Neuronal stem cell (in vitro differentiated cells): ENCODE results near the gene NDRG2.
A peak's percentile ranks its signal among the peaks of the same experiment; 100 is the strongest.

Experiments
- DNase-seq: peaks from one replicate; pipeline ENCODE4 v3.0.0-alpha.2; 2013; ENCODE audit warnings: low spot score
- H2AFZ ChIP-seq: one replicate; pipeline ENCODE4 v1.6.1; 2013; ENCODE audit warnings: mild to moderate bottlenecking, low read length, inconsistent platforms
- H2AK5ac ChIP-seq: 2 replicates; pipeline ENCODE4 v1.6.1; 2013; ENCODE audit warnings: low read depth, mild to moderate bottlenecking, inconsistent platforms, low read length, moderate library complexity, mixed read lengths
- H2BK120ac ChIP-seq: 2 replicates; pipeline ENCODE4 v1.6.1; 2013; ENCODE audit warnings: low read depth, mild to moderate bottlenecking, inconsistent platforms, low read length, moderate library complexity, mixed read lengths
- H2BK12ac ChIP-seq: one replicate; pipeline ENCODE4 v1.6.1; 2013; ENCODE audit warnings: low read length, inconsistent platforms
- H2BK15ac ChIP-seq: 2 replicates; pipeline ENCODE4 v1.6.1; 2013; ENCODE audit warnings: mild to moderate bottlenecking, low read length, inconsistent platforms, mixed read lengths
- H2BK5ac ChIP-seq: one replicate; pipeline ENCODE4 v1.6.1; 2013; ENCODE audit warnings: inconsistent platforms, mild to moderate bottlenecking, low read length, moderate library complexity
- H3K14ac ChIP-seq: one replicate; pipeline ENCODE4 v1.6.1; 2013; ENCODE audit warnings: low read length, inconsistent platforms
- H3K18ac ChIP-seq: 2 replicates; pipeline ENCODE4 v1.6.1; 2013; ENCODE audit warnings: low read length, inconsistent platforms
- H3K23ac ChIP-seq: 2 replicates; pipeline ENCODE4 v1.6.1; 2013; ENCODE audit warnings: low read depth, mild to moderate bottlenecking, mixed read lengths, low read length, inconsistent platforms; ENCODE audit not compliant: poor library complexity
- H3K27ac ChIP-seq: replicated peaks from 3 replicates; pipeline ENCODE4 v1.5.1; 2013; ENCODE audit warnings: low read length, inconsistent platforms
- H3K27me3 ChIP-seq, 3 experiments: 2 replicates each; pipeline ENCODE4 v1.6.1; 2013; ENCODE audit warnings: low read length in 3 of 3, mild to moderate bottlenecking in 2 of 3, inconsistent platforms in 1 of 3, low read depth in 1 of 3, mixed read lengths in 1 of 3, moderate library complexity in 1 of 3; ENCODE audit not compliant: control insufficient read depth in 3 of 3, insufficient read depth in 3 of 3
- H3K36me3 ChIP-seq, 2 donors: replicated peaks in 1 of 2; 2 replicates each; pipeline ENCODE4 v1.6.1; 2013; ENCODE audit warnings: low read length in 2 of 2; ENCODE audit not compliant: control insufficient read depth in 2 of 2, insufficient read depth in 2 of 2
- H3K4ac ChIP-seq: 2 replicates; pipeline ENCODE4 v1.6.1; 2013; ENCODE audit warnings: inconsistent platforms, mild to moderate bottlenecking, low read length, moderate library complexity
- H3K4me1 ChIP-seq, 2 donors: 1 replicate in 1 of 2; 2 replicates in 1 of 2; pipeline ENCODE4 v1.6.1; 2013; ENCODE audit warnings: low read length in 2 of 2, low read depth in 1 of 2; ENCODE audit not compliant: control insufficient read depth in 2 of 2, insufficient read depth in 1 of 2
- H3K4me2 ChIP-seq: one replicate; pipeline ENCODE4 v1.6.1; 2013; ENCODE audit warnings: mild to moderate bottlenecking, low read length, inconsistent platforms; ENCODE audit not compliant: insufficient read depth, poor library complexity, severe bottlenecking
- H3K4me3 ChIP-seq, 2 donors: 2 replicates each; pipeline ENCODE4 v1.5.1; 2013; ENCODE audit warnings: low read length in 2 of 2, mild to moderate bottlenecking in 2 of 2, inconsistent platforms in 1 of 2, moderate library complexity in 1 of 2
- H3K79me1 ChIP-seq: one replicate; pipeline ENCODE4 v1.6.1; 2013; ENCODE audit warnings: low read depth, mild to moderate bottlenecking, inconsistent platforms, low read length, moderate library complexity
- H3K9ac ChIP-seq: one replicate; pipeline ENCODE4 v1.6.1; 2013; ENCODE audit warnings: mild to moderate bottlenecking, low read depth, low read length, inconsistent platforms; ENCODE audit not compliant: poor library complexity
- H3K9me3 ChIP-seq, 2 donors: replicated peaks in 1 of 2; 2 replicates each; pipeline versions ENCODE3 to v1.6.1; 2013; ENCODE audit warnings: low read length in 2 of 2, mild to moderate bottlenecking in 2 of 2, inconsistent platforms in 1 of 2, low read depth in 1 of 2, mixed read lengths in 1 of 2, moderate library complexity in 1 of 2; ENCODE audit not compliant: control insufficient read depth in 2 of 2, insufficient read depth in 1 of 2
- H4K8ac ChIP-seq: one replicate; pipeline ENCODE4 v1.6.1; 2013; ENCODE audit warnings: low read depth, mild to moderate bottlenecking, inconsistent platforms, low read length, moderate library complexity
- H4K91ac ChIP-seq: one replicate; pipeline ENCODE4 v1.6.1; 2013; ENCODE audit warnings: low read length, low read depth, mild to moderate bottlenecking, inconsistent platforms; ENCODE audit not compliant: poor library complexity
- WGBS, 2 donors: extraction: QIAGEN DNeasy Blood & Tissue Kit; methylation state at CpG; one replicate each; pipeline ENCODE4 v1.1.7; 2013; ENCODE audit warnings: missing lambda C conversion rate in 2 of 2, mixed read lengths in 1 of 2; ENCODE audit not compliant: insufficient read length in 2 of 2, insufficient replicate concordance in 1 of 2; ENCODE audit errors: extremely low coverage in 2 of 2; 5-methylcytosine and 5-hydroxymethylcytosine counted together

The NDRG2 gene

GRCh38 chr14:21071225-21072030, 46.6 kb upstream of the NDRG2 start:
- H3K4me2 ChIP-seq, result peak overlapping the region; percentile 84
- peak overlapping the region; percentile 99 for H2BK5ac ChIP-seq
- H3K18ac ChIP-seq, result peak overlapping the region; percentile 99
- H3K79me1 ChIP-seq, result peaks cover 7% of the 10 kb centered on the region
- peak overlapping the region; percentile 94 for H3K27ac ChIP-seq
- peaks cover 9 to 14% of the 10 kb centered on the region in 2 donors for H3K4me1 ChIP-seq
- H3K9me3 ChIP-seq, result no peaks in the 10 kb centered on the region
- H2BK12ac ChIP-seq, result peak overlapping the region; percentile 27
- peak overlapping the region; percentile 10 for H3K14ac ChIP-seq
- peak overlapping the region; percentile 95 for H3K9ac ChIP-seq
- H2BK15ac ChIP-seq, result peak overlapping the region; percentile 90
- H4K91ac ChIP-seq, result peak overlapping the region; percentile 93
- peak overlapping the region; percentile 93 for H2AK5ac ChIP-seq
- peaks cover 31 to 43% of the 10 kb centered on the region in 2 donors for H3K36me3 ChIP-seq
- H3K27me3 ChIP-seq, result no peaks in the 10 kb centered on the region
- H3K4ac ChIP-seq, result peak overlapping the region; percentile 4
- H3K23ac ChIP-seq, result peak overlapping the region; percentile 50
- peak overlapping the region; percentile 72 for H2AFZ ChIP-seq
- peak; percentile 74 for DNase-seq
- H2BK120ac ChIP-seq, result peak overlapping the region; percentile 95
- H3K4me3 ChIP-seq, result peak overlapping the region; percentile 59 to 85
- no CpG with 5 or more reads among the region's 37 CpGs for WGBS, 2 donors
- no peak overlapping the region for H4K8ac ChIP-seq

- Histone ChIP-seq H3K14ac (peak overlapping the region; percentile 10), H3K4ac (peak overlapping the region; percentile 4), H4K91ac (peak overlapping the region; percentile 93), H3K4me1 (peaks cover 9 to 14% of the 10 kb centered on the region in 2 donors), H3K27ac (peak overlapping the region; percentile 94), H3K4me2 (peak overlapping the region; percentile 84), H3K23ac (peak overlapping the region; percentile 50), H2AK5ac (peak overlapping the region; percentile 93), H3K18ac (peak overlapping the region; percentile 99), H2BK15ac (peak overlapping the region; percentile 90), H3K79me1 (peaks cover 7% of the 10 kb centered on the region), H2AFZ (peak overlapping the region; percentile 72), H2BK12ac (peak overlapping the region; percentile 27), H3K9me3 (no peaks in the 10 kb centered on the region), H4K8ac (no peak overlapping the region), H2BK120ac (peak overlapping the region; percentile 95), H2BK5ac (peak overlapping the region; percentile 99), H3K4me3 (peak overlapping the region; percentile 59 to 85), H3K27me3 (no peaks in the 10 kb centered on the region), H3K9ac (peak overlapping the region; percentile 95), H3K36me3 (peaks cover 24 to 36% of the 10 kb centered on the region in 2 donors)
- DNase-seq, result peak; percentile 84
- no CpG with 5 or more reads among the region's 23 CpGs for WGBS, 2 donors
These were observed 45.9 kb upstream of the NDRG2 start for GRCh38 chr14:21070610-21071224.

GRCh38 chr14:21070083-21070609, 45.3 kb upstream of the NDRG2 start, which contains the start of gene ARHGEF40:
Gene ARHGEF40, plus strand, starts transcription at chr14:21070304. Its CDS starts 93 bp downstream, at chr14:21070397.
- H3K4me3 ChIP-seq, result peak within 1 kb of the TSS; percentile 59 to 90
- peak within 1 kb of the TSS; percentile 95 for H2BK120ac ChIP-seq
- H3K4me2 ChIP-seq, result peak within 1 kb of the TSS; percentile 84
- peak within 1 kb of the TSS; percentile 67 for H2BK12ac ChIP-seq
- H3K18ac ChIP-seq, result peak within 1 kb of the TSS; percentile 99
- peak within 1 kb of the TSS; percentile 93 for H2AK5ac ChIP-seq
- H3K14ac ChIP-seq, result peak within 1 kb of the TSS; percentile 10
- H4K91ac ChIP-seq, result peak within 1 kb of the TSS; percentile 93
- H2AFZ ChIP-seq, result peak within 1 kb of the TSS; percentile 81
- DNase-seq, result no peak
- peak within 1 kb of the TSS; percentile 99 for H2BK5ac ChIP-seq
- peak within 1 kb of the TSS; percentile 94 for H3K27ac ChIP-seq
- peak within 1 kb of the TSS; percentile 50 for H3K23ac ChIP-seq
- WGBS, 2 donors, result no CpG with 5 or more reads among the region's 63 CpGs
- H3K79me1 ChIP-seq, result peaks cover 7% of the 10 kb centered on the region
- peaks cover 9 to 14% of the 10 kb centered on the region in 2 donors for H3K4me1 ChIP-seq
- H3K4ac ChIP-seq, result peak within 1 kb of the TSS; percentile 96
- H2BK15ac ChIP-seq, result peak within 1 kb of the TSS; percentile 96
- H4K8ac ChIP-seq, result no peak within 1 kb of the TSS
- peak within 1 kb of the TSS; percentile 96 for H3K9ac ChIP-seq
- H3K9me3 ChIP-seq, result no peaks in the 10 kb centered on the region
- H3K27me3 ChIP-seq, result no peaks in the 10 kb centered on the region
- peaks cover 18 to 30% of the 10 kb centered on the region in 2 donors for H3K36me3 ChIP-seq
